SK-N-SH (cell line): Measurements from ENCODE around the gene BID. TPM values are rescaled to one million over a fixed set of nuclear protein-coding genes. Genes with fewer than 3 reads are reported as not detected.

ENCODE experiments used
- CTCF ChIA-PET: fragments of 300-600, 350-600 bp; formaldehyde crosslinking; extraction: SDS; loops from one replicate; lab custom pipeline; 2021; lab: Yijun Ruan, JAX
- POLR2A ChIA-PET: fragments of 350-600 bp; sonication (Branson Sonifier 250); formaldehyde crosslinking; extraction: SDS; loops from one replicate; lab custom pipeline; 2020; ENCODE audit warnings: antibody characterized with exemption, inconsistent platforms; lab: Yijun Ruan, JAX
- DNase-seq: peaks from one replicate; pipeline ENCODE4 v3.0.0; 2012
- H2AFZ ChIP-seq: fragments of 200-600 bp; sonication (generic); 2 replicates; pipeline ENCODE4 v1.8.1; 2016; ENCODE audit warnings: antibody characterized with exemption, mild to moderate bottlenecking, low read depth
- H3F3A ChIP-seq: fragments of 200-600 bp; sonication (generic); replicated peaks from 2 replicates; pipeline ENCODE3; 2016; ENCODE audit warnings: antibody characterized with exemption, mild to moderate bottlenecking; ENCODE audit not compliant: insufficient read depth
- H3K27ac ChIP-seq, 2 experiments: fragments of 200-500 bp in 1 of 2; fragments of 200-600 bp in 1 of 2; sonication (Bioruptor generic) in 1 of 2; sonication (generic), shearing (Covaris generic) in 1 of 2; 2 replicates each; pipeline versions ENCODE4 v1.5.1 to v1.6.1; 2014 to 2016; ENCODE audit warnings: low read depth in 2 of 2, inconsistent platforms in 1 of 2, low read length in 1 of 2, mild to moderate bottlenecking in 1 of 2, mixed read lengths in 1 of 2
- H3K27me3 ChIP-seq: fragments of 200-600 bp; sonication (generic), shearing (Covaris generic); 2 replicates; pipeline ENCODE4 v1.6.1; 2016; ENCODE audit warnings: mixed run types; ENCODE audit not compliant: insufficient read depth
- H3K36me3 ChIP-seq, 2 experiments: fragments of 200-500 bp in 1 of 2; fragments of 200-600 bp in 1 of 2; sonication (Bioruptor generic) in 1 of 2; sonication (generic) in 1 of 2; replicated peaks in 1 of 2; 2 replicates each; pipeline versions ENCODE3 to v1.5.1; 2014 to 2016; ENCODE audit warnings: low read length in 1 of 2, mild to moderate bottlenecking in 1 of 2; ENCODE audit not compliant: insufficient read depth in 2 of 2, control insufficient read depth in 1 of 2
- H3K4me1 ChIP-seq, 2 experiments: fragments of 200-500 bp in 1 of 2; fragments of 200-600 bp in 1 of 2; sonication (Bioruptor generic) in 1 of 2; sonication (generic), shearing (Covaris generic) in 1 of 2; 2 replicates each; pipeline versions ENCODE4 v1.5.1 to v1.6.1; 2014 to 2016; ENCODE audit warnings: low read depth in 1 of 2, low read length in 1 of 2, mixed run types in 1 of 2; ENCODE audit not compliant: insufficient read depth in 2 of 2, control insufficient read depth in 1 of 2
- H3K4me2 ChIP-seq: fragments of 200-600 bp; sonication (generic), shearing (Covaris generic); 2 replicates; pipeline ENCODE4 v1.6.1; 2017; ENCODE audit warnings: mixed run types
- H3K4me3 ChIP-seq, 2 experiments: fragments of 200-500 bp in 1 of 2; fragments of 200-600 bp in 1 of 2; sonication (Bioruptor generic) in 1 of 2; sonication (generic), shearing (Covaris generic) in 1 of 2; 2 replicates each; pipeline versions ENCODE4 v1.5.1 to v1.8.1; 2014 to 2016; ENCODE audit warnings: low read depth in 2 of 2, inconsistent platforms in 1 of 2, low read length in 1 of 2, mild to moderate bottlenecking in 1 of 2, mixed read lengths in 1 of 2, moderate library complexity in 1 of 2
- H3K79me2 ChIP-seq: fragments of 200-600 bp; sonication (generic); 2 replicates; pipeline ENCODE4 v1.8.1; 2017; ENCODE audit warnings: mild to moderate bottlenecking; ENCODE audit not compliant: insufficient read depth
- H3K9ac ChIP-seq: fragments of 200-600 bp; sonication (generic); 2 replicates; pipeline ENCODE4 v1.6.1; 2017; ENCODE audit warnings: mixed run types
- H3K9me2 ChIP-seq: fragments of 200-600 bp; sonication (generic); 2 replicates; pipeline ENCODE4 v1.6.1; 2017; ENCODE audit warnings: mixed run types
- H3K9me3 ChIP-seq: fragments of 200-600 bp; sonication (generic); 2 replicates; pipeline ENCODE4 v1.6.1; 2017; ENCODE audit warnings: mixed run types, mild to moderate bottlenecking, moderate library complexity
- H4K20me1 ChIP-seq: fragments of 200-600 bp; sonication (generic); 2 replicates; pipeline ENCODE4 v1.6.1; 2017; ENCODE audit warnings: mild to moderate bottlenecking, mixed run types; ENCODE audit not compliant: insufficient read depth
- CHD2 ChIP-seq: fragments of 150-350 bp; IDR thresholded peaks from 2 replicates; pipeline ENCODE4 v1.6.1; 2018; ENCODE audit warnings: low read length; ENCODE audit not compliant: partially characterized antibody
- CTCF ChIP-seq: fragments of 200-600 bp; sonication (generic); IDR thresholded peaks from 2 replicates; pipeline ENCODE4 v1.6.1; 2017; ENCODE audit warnings: antibody characterized with exemption, mild to moderate bottlenecking, moderate library complexity
- ELF1 ChIP-seq: IDR thresholded peaks from 2 replicates; pipeline ENCODE4 v1.4.0; 2012
- EP300 ChIP-seq, 2 experiments: IDR thresholded peaks; 2 replicates each; pipeline versions ENCODE4 v1.4.0 to v1.6.1; 2012; ENCODE audit warnings: borderline replicate concordance in 1 of 2, low read depth in 1 of 2, low read length in 1 of 2
- EZH2phosphoT487 ChIP-seq: fragments of 200-600 bp; sonication (generic); IDR thresholded peaks from 2 replicates; pipeline ENCODE4 v1.6.1; 2017; ENCODE audit warnings: low read depth, mixed run types, mild to moderate bottlenecking, antibody characterized with exemption, moderate library complexity, borderline replicate concordance
- FOSL2 ChIP-seq: IDR thresholded peaks from 2 replicates; pipeline ENCODE4 v1.4.0; 2012; ENCODE audit warnings: low read depth, mild to moderate bottlenecking, moderate library complexity, borderline replicate concordance
- FOXJ3 ChIP-seq: sonication (generic); formaldehyde crosslinking; IDR thresholded peaks from 2 replicates; pipeline ENCODE4 v1.5.1; 2020; ENCODE audit warnings: mild to moderate bottlenecking, missing genetic modification reagents
- GABPA ChIP-seq: IDR thresholded peaks from 2 replicates; pipeline ENCODE4 v1.4.0; 2012; ENCODE audit warnings: low read depth, mild to moderate bottlenecking
- GATA2 ChIP-seq: sonication (generic); formaldehyde crosslinking; IDR thresholded peaks from 2 replicates; pipeline ENCODE4 v1.5.0; 2020; ENCODE audit warnings: mild to moderate bottlenecking, missing genetic modification reagents
- JUND ChIP-seq: IDR thresholded peaks from 2 replicates; pipeline ENCODE4 v1.4.0; 2012
- MAX ChIP-seq: IDR thresholded peaks from 2 replicates; pipeline ENCODE4 v1.4.0; 2012; ENCODE audit warnings: low read depth
- MEF2A ChIP-seq: IDR thresholded peaks from 2 replicates; pipeline ENCODE4 v1.4.0; 2012; ENCODE audit warnings: low read depth, borderline replicate concordance
- MXI1 ChIP-seq: IDR thresholded peaks from 2 replicates; pipeline ENCODE4 v1.6.1; 2012; ENCODE audit warnings: mild to moderate bottlenecking, low read depth, low read length, improper control_type of control experiment
- NRF1 ChIP-seq: IDR thresholded peaks from 2 replicates; pipeline ENCODE4 v1.6.1; 2012; ENCODE audit warnings: low read depth, mild to moderate bottlenecking, low read length
- POLR2AphosphoS5 ChIP-seq: IDR thresholded peaks from 2 replicates; pipeline ENCODE4 v1.6.1; 2012; ENCODE audit warnings: low read depth, low read length
- RCOR1 ChIP-seq: fragments of 150-350 bp; IDR thresholded peaks from 2 replicates; pipeline ENCODE4 v1.6.1; 2017; ENCODE audit warnings: antibody characterized with exemption, low read length
- RFX5 ChIP-seq: IDR thresholded peaks from 2 replicates; pipeline ENCODE4 v1.6.1; 2012; ENCODE audit warnings: mild to moderate bottlenecking, improper control_type of control experiment, low read length
- RXRA ChIP-seq: IDR thresholded peaks from 2 replicates; pipeline ENCODE4 v1.4.0; 2012; ENCODE audit warnings: low read depth, mild to moderate bottlenecking, borderline replicate concordance
- SIN3A ChIP-seq: IDR thresholded peaks from 2 replicates; pipeline ENCODE4 v1.6.1; 2012; ENCODE audit warnings: low read depth, mild to moderate bottlenecking, low read length, moderate library complexity, borderline replicate concordance
- TAF1 ChIP-seq: IDR thresholded peaks from 2 replicates; pipeline ENCODE4 v1.6.1; 2012; ENCODE audit warnings: low read depth, mild to moderate bottlenecking, low read length, moderate library complexity, borderline replicate concordance
- TCF12 ChIP-seq: IDR thresholded peaks from 2 replicates; pipeline ENCODE4 v1.4.0; 2012
- USF2 ChIP-seq: fragments of 150-350 bp; IDR thresholded peaks from 2 replicates; pipeline ENCODE4 v1.6.1; 2017; ENCODE audit warnings: antibody characterized with exemption, low read length, low read depth, borderline replicate concordance
- YY1 ChIP-seq: IDR thresholded peaks from 2 replicates; pipeline ENCODE4 v1.4.0; 2012; ENCODE audit warnings: low read depth, mild to moderate bottlenecking
- WGBS: methylation state at CpG from one replicate; pipeline ENCODE4 v1.1.6; 2017; ENCODE audit warnings: low lambda C conversion rate; 5-methylcytosine and 5-hydroxymethylcytosine counted together
- polyA plus RNA-seq, 3 experiments: library from polyadenylated mRNA; depleted of rRNA; stranded (reverse); fragments of >200 nt; gene quantifications; 2 replicates each; pipeline ENCODE4 v1.2.3, GENCODE V29; 2012

The BID gene
- polyA plus RNA-seq, 1 of the 3 experiments (the other 2 are of a cell fraction): 139 TPM

GRCh38 chr22:17816649-17817048 is 42.4 kb upstream of the BID start:
- TF ChIP-seq CHD2: no peak
- TF ChIP-seq RFX5: no peak
- TF ChIP-seq TCF12: no peak
- TF ChIP-seq USF2: no peak
- no peak for TF ChIP-seq EZH2phosphoT487
- TF ChIP-seq FOSL2: no peak
- TF ChIP-seq RXRA: no peak
- no peak for TF ChIP-seq NRF1
- TF ChIP-seq GABPA: no peak
- TF ChIP-seq EP300 (IDR thresholded peaks at IDR 0.05; ENCODE audit: borderline replicate concordance in 1 of 2, low read depth in 1 of 2, low read length in 1 of 2): no peak
- no peak for TF ChIP-seq JUND
- Histone ChIP-seq H3K9ac (no peak overlapping the region), H3K9me3 (no peaks in the 10 kb centered on the region), H4K20me1 (no peaks in the 10 kb centered on the region), H3K36me3 (peaks cover 0 to 71% of the 10 kb centered on the region in 2 experiments), H3K4me2 (no peak overlapping the region), H2AFZ (no peak overlapping the region), H3K27me3 (no peaks in the 10 kb centered on the region), H3K27ac (no peak overlapping the region), H3K4me3 (no peak overlapping the region), H3F3A (no peaks in the 10 kb centered on the region), H3K9me2 (no peaks in the 10 kb centered on the region), H3K79me2 (no peaks in the 10 kb centered on the region), H3K4me1 (no peaks in the 10 kb centered on the region)
- DNase-seq: no peak
- POLR2A ChIA-PET: no interaction called here
- 98% methylated on average over 10 of the region's 14 CpGs for WGBS
- CTCF ChIA-PET: interaction anchor here (1.2 to 3.7 kb wide), 3 partner anchors 13 to 75 kb away, joined by 3 to 19 read pairs (median 7); no protein-coding TSS in a partner anchor

GRCh38 chr22:17815703-17816254 is 41.5 kb upstream of the BID start:
- H3K4me3 ChIP-seq: no peak overlapping the region
- no peak overlapping the region for H3K27ac ChIP-seq
- no peak overlapping the region for H3K9ac ChIP-seq
- H4K20me1 ChIP-seq: no peaks in the 10 kb centered on the region
- no peaks in the 10 kb centered on the region for H3K27me3 ChIP-seq
- ChIA-PET CTCF (interaction anchor here (1.2 to 1.8 kb wide), 2 partner anchors 15 to 74 kb away, joined by 3 to 7 read pairs; no protein-coding TSS in a partner anchor), POLR2A (no interaction called here)
- H3K9me3 ChIP-seq: no peaks in the 10 kb centered on the region
- no peaks in the 10 kb centered on the region for H3F3A ChIP-seq
- 96% methylated on average over 15 of the region's 15 CpGs for WGBS
- DNase-seq: no peak
- H3K4me2 ChIP-seq: no peak overlapping the region
- TF ChIP-seq MEF2A (no peak), RFX5 (no peak), MAX (no peak), USF2 (no peak), POLR2AphosphoS5 (no peak), YY1 (no peak), ELF1 (no peak), GATA2 (CRISPR knock-in tag) (no peak), MXI1 (no peak), EZH2phosphoT487 (no peak), FOXJ3 (no peak), NRF1 (no peak), RCOR1 (no peak), SIN3A (no peak), TAF1 (no peak), CTCF (no peak)
- no peaks in the 10 kb centered on the region for H3K4me1 ChIP-seq
- H3K36me3 ChIP-seq: peaks cover 0 to 70% of the 10 kb centered on the region in 2 experiments
- no peaks in the 10 kb centered on the region for H3K9me2 ChIP-seq
- no peaks in the 10 kb centered on the region for H3K79me2 ChIP-seq
- no peak overlapping the region for H2AFZ ChIP-seq
